Epithelial cell of prostate (primary cell): ENCODE data around the gene MAMSTR.
"Not testable (repeated sequence)": the region's sequence is repeated elsewhere in the genome, so short reads cannot be mapped to it uniquely, and the experiment has no call there.

Source experiments
- DNase-seq: peaks from one replicate; pipeline ENCODE4 v3.0.0-alpha.2; 2011; ENCODE audit warnings: low read depth, low spot score
- H3K27ac ChIP-seq: fragments of 450-650 bp; 2 replicates; pipeline ENCODE4 v1.5.1; 2017; ENCODE audit warnings: mild to moderate bottlenecking

The MAMSTR gene, protein sequence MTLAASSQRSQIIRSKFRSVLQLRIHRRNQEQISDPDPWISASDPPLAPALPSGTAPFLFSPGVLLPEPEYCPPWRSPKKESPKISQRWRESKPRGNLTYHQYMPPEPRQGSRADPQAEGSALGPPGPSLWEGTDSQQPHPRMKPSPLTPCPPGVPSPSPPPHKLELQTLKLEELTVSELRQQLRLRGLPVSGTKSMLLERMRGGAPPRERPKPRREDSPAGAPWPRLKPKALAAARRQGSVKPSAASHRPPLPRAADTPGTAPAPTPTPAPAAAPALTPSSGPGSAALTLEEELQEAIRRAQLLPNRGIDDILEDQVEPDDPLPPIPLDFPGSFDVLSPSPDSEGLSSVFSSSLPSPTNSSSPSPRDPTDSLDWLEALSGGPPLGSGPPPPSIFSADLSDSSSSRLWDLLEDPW

DNA sequence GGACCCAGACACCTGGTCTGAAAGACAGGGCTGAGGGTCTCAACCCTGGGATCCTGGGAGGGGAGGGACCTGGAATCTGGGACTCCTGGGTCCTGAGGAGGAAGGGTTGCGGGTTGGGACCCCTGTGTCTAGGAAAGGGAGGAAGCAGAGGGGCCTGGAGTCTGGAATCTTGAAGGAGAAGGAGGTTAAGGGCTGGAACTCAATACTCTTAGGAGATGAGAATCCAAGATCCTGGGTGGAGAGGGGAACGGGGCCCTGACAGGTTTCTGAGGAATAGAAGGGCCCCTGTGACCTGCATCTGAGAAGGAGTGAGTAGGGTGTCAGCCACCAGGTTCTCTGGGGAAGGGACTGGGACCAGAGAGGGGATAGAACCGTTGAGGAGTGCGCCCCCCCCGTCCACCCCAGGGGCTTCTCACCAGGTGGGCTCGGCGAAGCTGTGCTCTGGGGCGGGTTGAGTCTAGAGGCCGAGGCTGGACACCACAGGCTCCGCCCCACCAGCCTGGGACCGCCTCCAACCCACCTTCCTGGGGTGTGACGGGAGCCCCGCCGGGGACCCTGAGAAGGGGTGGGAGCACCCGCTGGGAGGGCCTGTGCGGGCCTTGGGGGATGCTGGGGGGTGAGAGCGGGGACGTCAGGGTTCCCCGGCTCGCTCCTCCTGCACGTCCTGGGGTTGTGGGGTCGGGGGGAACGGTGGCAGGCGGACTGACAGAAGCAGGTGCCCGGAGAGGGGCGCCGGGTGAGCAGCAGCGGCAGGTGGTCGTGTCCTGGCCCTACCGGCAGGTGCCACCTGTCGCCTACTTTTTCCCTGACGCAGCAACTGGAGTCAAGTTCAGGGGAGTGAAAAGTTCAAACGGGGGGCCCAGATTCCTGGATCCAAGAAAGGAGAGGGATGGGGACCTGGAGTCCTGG is at the start of gene MAMSTR:
MAMSTR (minus strand) TSS at position 463 of the 909 bp plus-strand sequence. CDS start 694 bp downstream, outside the sequence.
- H3K27ac ChIP-seq = no peak within 1 kb of the TSS
- no peak for DNase-seq

DNA sequence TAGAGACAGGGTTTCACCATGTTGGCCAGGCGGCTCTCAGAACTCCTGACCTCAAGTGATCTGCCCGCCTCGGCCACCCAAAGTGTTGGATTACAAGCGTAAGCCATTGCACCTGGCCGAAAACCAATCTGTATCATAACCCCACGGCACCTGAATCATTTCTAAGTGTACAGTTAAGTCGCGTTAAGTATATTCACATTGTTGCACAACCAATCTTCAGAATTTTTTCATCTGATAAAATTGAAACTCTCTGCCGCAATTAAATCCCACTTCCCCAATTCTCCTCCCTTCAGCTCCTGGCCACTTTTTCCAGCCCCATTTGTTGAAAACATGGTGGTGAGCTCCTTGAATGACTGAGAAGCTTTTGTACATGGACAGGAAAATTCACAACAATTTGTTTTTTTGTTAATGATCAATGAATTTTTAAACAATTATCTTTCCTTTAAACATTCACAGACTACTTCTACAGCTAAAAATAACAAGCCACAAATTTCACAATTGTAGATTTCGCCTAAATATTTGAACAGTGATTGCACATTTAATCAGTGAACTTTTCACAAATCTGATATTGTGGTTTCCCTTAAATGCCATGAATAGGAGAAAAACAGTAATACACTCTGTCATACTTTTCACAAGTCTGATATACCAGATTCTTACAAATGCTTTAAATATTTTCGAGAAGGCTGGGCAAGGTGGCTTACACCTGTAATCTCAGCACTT is 49.6 kb upstream of the MAMSTR start:
- peak overlapping the region; percentile 53 for H3K27ac ChIP-seq
- DNase-seq = no peak

DNA sequence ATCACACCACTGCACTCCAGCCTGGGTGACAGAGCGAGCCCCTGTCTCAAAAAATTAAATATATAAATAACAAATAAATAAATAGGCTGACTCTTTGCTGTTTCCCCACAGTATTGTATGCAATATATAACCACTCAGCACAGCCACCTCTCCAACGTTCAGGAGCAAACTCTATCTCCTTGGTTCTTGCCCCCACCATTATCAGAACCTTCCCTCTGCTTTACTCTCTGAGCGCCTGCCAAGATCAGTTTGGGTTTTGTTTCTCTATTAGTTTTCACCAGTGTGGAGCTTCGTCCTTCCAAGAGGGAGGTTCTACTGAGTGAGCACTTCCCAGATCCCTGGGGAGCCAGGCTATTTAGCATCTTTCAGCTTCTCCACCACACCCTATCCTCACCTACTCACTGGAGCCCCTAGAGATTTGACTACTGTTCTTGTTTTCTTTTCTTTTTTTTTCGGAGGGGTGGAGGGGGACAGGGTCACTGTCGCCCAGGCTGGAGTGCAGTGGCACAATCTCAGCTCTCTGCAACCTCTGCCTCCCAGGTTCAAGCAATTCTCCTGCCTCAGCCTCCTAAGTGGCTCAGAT is 48.7 kb upstream of the MAMSTR start:
- not testable (repeated sequence) for H3K27ac ChIP-seq, DNase-seq

DNA sequence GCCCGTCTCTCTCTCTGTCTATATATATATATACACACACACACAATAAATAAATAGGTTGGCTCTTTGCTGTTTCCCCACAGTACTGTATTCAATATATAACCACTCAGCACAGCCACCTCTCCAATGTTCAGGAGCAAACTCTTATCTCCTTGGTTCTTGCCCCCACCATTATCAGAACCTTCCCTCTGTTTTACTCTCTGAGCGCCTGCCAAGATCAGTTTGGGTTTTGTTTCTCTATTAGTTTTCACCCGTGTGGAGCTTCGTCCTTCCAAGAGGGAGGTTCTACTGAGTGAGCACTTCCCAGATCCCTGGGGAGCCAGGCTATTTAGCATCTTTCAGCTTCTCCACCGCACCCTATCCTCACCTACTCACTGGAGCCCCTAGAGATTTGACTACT is 46.3 kb upstream of the MAMSTR start:
- not testable (repeated sequence) for DNase-seq, H3K27ac ChIP-seq

DNA sequence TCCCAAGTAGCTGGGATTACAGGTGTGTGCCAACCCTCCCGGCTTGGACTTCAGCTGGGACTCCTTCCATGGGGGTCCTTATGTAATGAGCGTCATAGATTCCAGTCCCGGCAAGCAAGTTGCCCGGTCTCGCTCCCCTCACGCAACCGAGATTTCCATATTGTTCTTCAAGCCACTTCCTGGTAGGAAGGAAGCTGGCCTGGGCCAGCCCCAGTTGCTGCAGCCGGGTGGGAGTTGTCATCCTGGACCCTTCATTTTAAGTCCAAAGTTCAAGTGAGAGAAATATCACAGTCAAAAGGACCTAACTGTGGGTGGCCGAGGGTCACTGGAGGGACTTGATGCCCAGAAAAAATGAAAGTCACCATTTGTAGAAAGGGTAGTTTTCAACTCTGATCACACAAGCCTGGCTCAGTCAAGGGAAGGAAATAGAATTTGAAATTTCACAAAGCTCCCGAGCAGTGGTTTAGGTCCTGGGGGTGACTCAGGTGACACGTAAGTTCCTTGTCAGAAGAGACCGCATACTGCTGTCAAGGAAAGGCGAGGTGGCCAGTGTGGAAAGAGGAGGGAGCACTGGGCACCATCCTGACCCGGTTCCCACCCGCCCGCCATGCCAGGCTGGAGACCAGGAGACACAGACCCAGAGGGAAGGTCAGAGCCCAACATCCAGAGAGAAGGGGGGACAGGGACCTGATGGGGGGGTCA is 41.1 kb upstream of the MAMSTR start:
- no peak for DNase-seq
- no peak overlapping the region for H3K27ac ChIP-seq

DNA sequence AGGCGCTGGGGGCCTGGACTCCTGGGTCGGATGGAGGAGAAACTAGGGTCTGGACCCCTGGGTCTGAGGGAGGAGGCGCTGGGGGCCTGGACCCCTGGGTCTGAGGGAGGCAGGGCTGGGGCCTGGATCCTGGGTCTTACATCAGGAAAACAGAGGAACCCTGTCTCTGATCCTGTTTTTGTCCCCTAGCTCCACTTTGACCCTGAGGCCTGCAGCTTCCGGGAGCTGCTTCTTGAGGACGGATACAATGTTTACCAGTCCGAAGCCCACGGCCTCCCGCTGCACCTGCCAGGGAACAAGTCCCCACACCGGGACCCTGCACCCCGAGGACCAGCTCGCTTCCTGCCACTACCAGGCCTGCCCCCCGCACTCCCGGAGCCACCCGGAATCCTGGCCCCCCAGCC is 38.2 kb upstream of the MAMSTR start:
- no peak for DNase-seq
- no peak overlapping the region for H3K27ac ChIP-seq

DNA sequence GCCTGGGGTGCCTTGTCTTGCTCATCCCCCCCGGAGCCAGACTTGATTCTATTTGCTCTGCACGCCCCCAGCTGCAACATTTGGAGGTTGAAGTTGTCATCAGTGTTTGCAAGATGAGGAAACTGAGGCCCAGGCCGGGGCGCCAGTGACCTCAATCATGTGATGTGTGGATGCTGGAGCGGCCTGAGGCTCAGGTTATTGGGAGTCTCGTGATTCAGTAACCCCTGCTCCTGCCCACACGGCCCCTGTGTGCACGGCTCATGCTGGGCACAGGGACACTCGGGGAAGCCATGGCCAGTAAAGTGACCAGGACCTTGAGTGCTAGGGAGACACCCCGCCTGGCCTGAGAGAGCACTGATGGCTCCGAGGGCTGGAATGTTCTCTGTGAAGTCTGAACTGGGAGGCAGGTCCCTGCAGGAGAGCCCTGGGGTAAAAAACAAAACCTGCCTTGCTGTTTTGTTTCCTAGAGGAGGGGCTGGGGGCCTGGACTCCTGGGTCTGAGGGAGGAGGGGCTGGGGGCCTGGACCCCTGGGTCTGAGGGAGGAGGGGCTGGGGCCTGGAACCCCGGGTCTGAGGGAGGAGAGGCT is 37.7 kb upstream of the MAMSTR start:
- no peak overlapping the region for H3K27ac ChIP-seq
- DNase-seq = no peak

DNA sequence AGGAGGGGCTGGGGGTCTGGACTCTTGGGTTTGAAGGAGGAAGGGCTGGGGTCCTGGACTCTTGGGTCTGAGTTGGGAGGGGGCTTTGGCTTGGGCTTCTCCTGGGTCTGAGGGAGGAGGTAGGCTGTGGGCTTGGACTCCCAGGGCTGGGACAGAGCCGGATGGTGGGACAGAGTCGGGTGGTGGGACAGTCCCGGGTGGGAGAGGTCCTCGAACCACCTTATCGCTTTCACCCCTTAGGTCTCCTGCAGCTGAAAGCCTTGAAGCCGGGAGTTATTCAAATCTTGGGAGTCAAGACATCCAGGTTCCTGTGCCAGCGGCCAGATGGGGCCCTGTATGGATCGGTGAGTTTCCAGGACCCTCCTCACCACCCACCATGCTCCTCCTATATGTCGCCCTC is 37.2 kb upstream of the MAMSTR start:
- DNase-seq = no peak
- no peak overlapping the region for H3K27ac ChIP-seq

DNA sequence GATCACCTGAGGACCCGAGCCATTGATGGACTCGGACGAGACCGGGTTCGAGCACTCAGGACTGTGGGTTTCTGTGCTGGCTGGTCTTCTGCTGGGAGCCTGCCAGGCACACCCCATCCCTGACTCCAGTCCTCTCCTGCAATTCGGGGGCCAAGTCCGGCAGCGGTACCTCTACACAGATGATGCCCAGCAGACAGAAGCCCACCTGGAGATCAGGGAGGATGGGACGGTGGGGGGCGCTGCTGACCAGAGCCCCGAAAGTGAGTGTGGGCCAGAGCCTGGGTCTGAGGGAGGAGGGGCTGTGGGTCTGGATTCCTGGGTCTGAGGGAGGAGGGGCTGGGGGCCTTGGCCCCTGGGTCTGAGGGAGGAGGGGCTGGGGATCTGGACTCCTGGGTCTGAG is 36.7 kb upstream of the MAMSTR start:
- no peak for DNase-seq

DNA sequence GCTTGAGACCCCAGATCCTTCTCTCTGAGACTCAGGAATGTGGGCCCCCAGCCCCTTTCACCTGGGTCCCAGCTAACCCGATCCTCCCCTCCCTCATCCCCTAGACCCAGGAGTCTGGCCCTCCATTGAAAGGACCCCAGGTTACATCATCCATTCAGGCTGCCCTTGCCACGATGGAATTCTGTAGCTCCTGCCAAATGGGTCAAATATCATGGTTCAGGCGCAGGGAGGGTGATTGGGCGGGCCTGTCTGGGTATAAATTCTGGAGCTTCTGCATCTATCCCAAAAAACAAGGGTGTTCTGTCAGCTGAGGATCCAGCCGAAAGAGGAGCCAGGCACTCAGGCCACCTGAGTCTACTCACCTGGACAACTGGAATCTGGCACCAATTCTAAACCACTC is 36.3 kb upstream of the MAMSTR start:
- H3K27ac ChIP-seq = no peak overlapping the region
- DNase-seq = no peak

More for the DNA sequence above, 36.7 kb upstream of the MAMSTR start:
- H3K27ac ChIP-seq = no peak overlapping the region

DNA sequence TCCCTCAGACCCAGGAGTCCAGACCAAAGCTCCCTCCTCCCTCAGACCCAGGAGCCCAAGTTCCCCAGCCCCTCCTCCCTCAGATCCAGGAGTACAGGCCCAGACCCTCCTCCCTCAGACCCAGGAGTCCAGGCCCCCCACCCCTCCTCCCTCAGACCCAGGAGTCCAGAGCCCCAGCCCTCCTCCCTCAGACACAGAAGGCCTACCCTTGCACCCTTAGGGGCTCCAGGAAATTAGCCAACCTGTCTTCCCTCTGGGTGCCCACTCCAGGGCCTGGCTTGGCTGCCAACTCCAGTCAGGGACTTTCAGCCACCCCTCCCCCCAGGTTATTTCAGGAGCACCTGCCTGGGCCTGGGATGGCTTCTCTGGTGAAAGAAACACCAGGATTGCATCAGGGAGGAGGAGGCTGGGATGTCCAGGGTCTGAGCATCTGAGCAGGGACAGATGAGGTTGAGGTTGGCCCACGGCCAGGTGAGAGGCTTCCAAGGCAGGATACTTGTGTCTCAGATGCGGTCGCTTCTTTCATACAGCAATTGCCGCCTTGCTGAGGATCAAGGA is 35.6 kb upstream of the MAMSTR start, which contains the start of gene FGF21:
FGF21 (plus strand) TSS at position 441 of the 558 bp plus-strand sequence. CDS start 713 bp downstream, outside the sequence.
- DNase-seq = no peak
- H3K27ac ChIP-seq = peak within 1 kb of the TSS; percentile 4

DNA sequence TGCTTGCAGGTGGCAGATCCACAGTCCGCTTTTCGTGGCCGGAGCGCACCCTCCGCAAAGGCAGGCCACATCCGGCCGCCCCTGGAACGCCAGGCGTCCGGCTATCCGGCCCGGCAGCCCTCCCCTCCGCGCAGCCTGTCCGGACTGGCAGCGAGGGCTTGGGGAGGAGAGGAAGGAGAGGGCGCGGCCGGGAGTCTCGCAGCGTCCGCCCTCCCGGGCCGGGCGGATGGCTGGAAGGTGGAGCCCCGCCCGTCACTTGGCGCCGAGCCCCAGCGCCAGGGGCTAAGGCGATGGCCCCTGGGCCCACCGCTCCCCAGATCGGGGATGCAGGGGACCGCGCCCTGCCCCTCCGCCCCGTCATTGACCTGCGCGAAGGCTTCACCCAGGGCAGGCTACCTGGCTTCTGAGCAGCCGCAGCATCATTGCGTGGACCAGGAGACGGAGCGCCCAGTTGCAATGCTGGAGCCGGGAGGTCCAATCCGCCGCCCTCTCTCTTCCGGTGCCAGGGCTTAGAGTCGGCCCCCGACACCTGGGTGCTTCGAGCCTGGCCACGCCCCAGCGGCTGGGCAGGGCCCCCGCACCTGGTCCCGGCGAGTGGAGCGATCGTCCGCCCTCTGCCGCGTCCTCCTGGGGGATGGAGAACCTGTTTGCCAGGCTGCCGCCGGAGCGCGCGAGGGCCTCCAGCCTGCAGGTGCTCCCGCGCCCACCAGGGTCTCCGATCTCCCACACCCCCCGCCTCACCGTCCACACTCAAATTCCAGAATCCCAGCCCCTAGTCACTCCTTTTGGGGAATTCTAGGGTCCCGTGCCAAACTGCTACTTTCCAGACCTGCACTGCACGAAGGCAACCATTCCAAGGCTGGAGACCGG is 33.2 kb upstream of the MAMSTR start, which contains the start of gene FUT1:
FUT1 (minus strand) TSS at position 146 of the 870 bp plus-strand sequence. CDS start 1,360 bp downstream, outside the sequence.
- DNase-seq = peak; percentile 60
- H3K27ac ChIP-seq = peak within 1 kb of the TSS; percentile 78

DNA sequence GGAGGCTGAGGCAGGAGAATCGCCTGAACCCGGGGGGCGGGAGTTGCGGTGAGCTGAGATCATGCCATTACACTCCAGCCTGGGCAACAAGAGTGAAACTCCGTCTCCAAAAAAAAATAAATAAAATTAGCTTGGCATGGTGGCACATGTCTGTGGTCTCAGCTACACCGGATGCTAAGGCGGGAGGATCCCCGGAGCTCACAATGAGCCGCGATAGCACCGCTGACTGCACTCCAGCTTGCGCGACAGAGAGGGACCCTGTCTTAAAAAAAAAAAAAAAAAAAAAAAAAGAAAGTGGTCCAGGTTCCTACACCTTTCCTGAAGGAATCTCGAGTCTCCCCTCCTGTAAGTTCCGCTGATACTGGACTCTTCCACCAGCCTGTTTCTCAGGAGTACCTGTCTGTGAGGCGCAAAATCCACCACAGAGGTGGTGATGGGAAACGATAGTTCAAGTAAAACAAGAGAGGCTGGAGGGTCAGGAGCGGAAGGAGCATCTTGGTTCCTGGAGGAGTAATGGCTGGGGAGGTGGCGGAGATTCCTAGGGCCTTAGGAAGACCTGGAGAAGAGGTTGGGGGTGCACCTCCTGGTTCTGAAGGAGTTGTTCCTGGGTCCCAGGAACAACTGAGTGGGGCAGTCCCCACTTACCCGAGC is 32.4 kb upstream of the MAMSTR start:
- DNase-seq = no peak
- H3K27ac ChIP-seq = peak overlapping the region; percentile 78

DNA sequence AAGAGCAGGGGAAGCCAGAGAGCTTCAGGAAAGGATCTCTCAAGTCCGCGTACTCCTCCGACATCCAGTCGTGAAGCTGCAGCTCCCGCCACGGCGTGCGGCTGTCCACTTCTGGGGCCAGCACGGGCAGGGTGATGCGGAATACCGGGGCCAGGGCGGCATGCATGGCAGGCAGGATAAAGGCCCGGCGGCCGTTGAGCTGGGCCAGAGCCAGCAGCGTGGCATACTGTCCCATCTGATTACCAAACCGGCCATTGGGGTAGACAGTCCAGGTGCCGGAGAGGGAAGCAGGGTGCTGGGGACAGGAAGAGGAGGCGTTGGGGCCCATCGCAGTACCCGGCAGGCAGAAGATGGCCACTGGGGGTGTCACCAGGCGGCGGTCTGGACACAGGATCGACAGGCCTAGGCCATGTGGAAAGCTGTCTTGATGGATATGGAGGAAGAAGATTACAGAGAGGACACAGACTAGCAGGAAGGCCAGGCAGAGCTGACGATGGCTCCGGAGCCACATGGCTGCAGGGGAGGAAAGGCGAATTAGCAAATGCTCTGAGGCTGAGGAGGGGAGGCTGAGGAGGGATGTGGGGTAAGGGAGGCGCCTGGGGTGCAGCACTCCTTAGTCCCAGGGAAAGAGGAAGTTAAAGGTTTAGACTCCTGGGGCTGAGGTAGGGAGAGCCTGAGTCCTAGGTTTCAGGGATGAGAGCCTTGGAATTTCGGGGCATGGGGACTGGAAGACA is 31.4 kb upstream of the MAMSTR start:
- no peak for DNase-seq

DNA sequence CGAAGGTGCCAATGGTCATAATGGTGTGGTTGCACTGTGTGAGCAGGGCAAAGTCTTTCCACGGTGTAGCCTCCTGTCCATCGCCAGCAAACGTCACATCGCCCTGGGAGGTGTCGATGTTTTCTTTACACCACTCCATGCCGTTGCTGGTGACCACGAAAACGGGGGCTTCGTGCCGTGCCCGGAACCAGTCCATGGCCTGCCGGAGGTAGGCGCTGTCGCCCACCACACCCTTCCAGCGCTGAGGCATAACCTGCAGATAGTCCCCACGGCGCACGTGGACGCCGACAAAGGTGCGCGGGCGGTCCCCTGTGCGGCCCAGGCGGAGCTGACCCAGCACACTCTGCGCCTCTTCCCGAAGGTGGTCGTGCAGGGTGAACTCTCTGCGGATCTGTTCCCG is 30.8 kb upstream of the MAMSTR start:
- DNase-seq = no peak
- H3K27ac ChIP-seq = no peak overlapping the region

More for the DNA sequence above, 31.4 kb upstream of the MAMSTR start:
- no peak overlapping the region for H3K27ac ChIP-seq

DNA sequence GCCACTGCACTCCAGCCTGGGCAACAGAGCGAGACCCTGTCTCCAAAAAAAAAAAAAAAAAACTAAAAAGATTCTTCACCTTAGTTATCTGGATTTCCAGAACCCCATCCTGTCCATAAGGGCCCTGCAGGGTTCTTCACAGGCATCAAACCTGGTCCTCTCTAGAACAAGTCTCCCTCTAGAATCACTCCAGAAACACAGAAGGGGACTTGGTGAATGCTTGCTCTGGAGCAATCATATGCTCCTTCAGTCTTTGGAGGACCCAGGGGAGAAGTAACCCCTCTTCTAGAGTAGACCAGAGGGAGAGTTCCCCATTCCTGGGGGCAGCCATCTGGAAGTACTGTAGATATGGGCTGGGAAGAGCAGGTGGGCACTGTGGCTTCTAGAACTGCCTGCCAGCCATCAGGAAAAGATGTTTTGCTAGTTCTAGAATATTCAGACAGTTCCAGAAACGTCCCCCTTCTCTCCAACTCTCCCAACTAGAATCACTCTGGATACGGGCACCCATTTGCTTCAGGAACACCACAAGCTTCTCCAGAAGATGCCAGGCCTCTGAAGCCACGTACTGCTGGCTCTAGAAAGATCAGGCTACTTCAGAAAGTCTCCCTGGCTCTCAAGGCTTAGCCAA is 30.2 kb upstream of the MAMSTR start:
- no peak overlapping the region for H3K27ac ChIP-seq
- no peak for DNase-seq
